Liver (tissue), 9 donors: Measurements from ENCODE around the gene MOGAT2. TPM values are rescaled to one million over a fixed set of nuclear protein-coding genes. Genes with fewer than 3 reads are reported as not detected.

Source experiments
- DNase-seq: peaks from one replicate; pipeline ENCODE4 v3.0.0-alpha.2; 2017; ENCODE audit warnings: low spot score
- H3K27ac ChIP-seq, 2 donors: one replicate each; pipeline ENCODE4 v1.7.0; 2013; ENCODE audit warnings: inconsistent platforms in 2 of 2, low read length in 2 of 2, control low read depth in 1 of 2, low read depth in 1 of 2, mild to moderate bottlenecking in 1 of 2
- H3K27me3 ChIP-seq, 4 donors: one replicate each; pipeline versions ENCODE4 v1.6.1 to v1.7.0; 2013; ENCODE audit warnings: low read length in 3 of 4, inconsistent platforms in 1 of 4, mild to moderate bottlenecking in 1 of 4, moderate library complexity in 1 of 4; ENCODE audit not compliant: control insufficient read depth in 4 of 4, insufficient read depth in 4 of 4
- H3K36me3 ChIP-seq, 4 donors: one replicate each; pipeline versions ENCODE4 v1.6.1 to v1.7.0; 2013; ENCODE audit warnings: low read length in 3 of 4, mild to moderate bottlenecking in 3 of 4, low read depth in 1 of 4, moderate library complexity in 1 of 4; ENCODE audit not compliant: control insufficient read depth in 4 of 4, insufficient read depth in 3 of 4
- H3K4me1 ChIP-seq, 4 donors: one replicate each; pipeline versions ENCODE4 v1.6.1 to v1.7.0; 2013; ENCODE audit warnings: low read length in 3 of 4, mild to moderate bottlenecking in 3 of 4, moderate library complexity in 1 of 4; ENCODE audit not compliant: control insufficient read depth in 4 of 4, insufficient read depth in 4 of 4
- H3K4me3 ChIP-seq, 3 donors: one replicate each; pipeline versions ENCODE4 v1.6.1 to v1.7.0; 2013; ENCODE audit warnings: low read length in 3 of 3, control low read depth in 1 of 3, low read depth in 1 of 3, mild to moderate bottlenecking in 1 of 3
- H3K9ac ChIP-seq, 2 donors: one replicate each; pipeline ENCODE4 v1.7.0; 2013; ENCODE audit warnings: low read length in 2 of 2, mild to moderate bottlenecking in 2 of 2, moderate library complexity in 2 of 2, control low read depth in 1 of 2, low read depth in 1 of 2
- H3K9me3 ChIP-seq, 4 donors: one replicate each; pipeline versions ENCODE4 v1.6.1 to v1.7.0; 2013; ENCODE audit warnings: low read length in 3 of 4; ENCODE audit not compliant: control insufficient read depth in 4 of 4
- ATF3 ChIP-seq: IDR thresholded peaks from 2 replicates; pipeline ENCODE4 v1.6.1; 2016; ENCODE audit warnings: antibody characterized with exemption
- EGR1 ChIP-seq, 2 donors: IDR thresholded peaks; 2 replicates each; pipeline ENCODE4 v1.6.1; 2016 to 2018; ENCODE audit warnings: antibody characterized with exemption in 2 of 2, low read depth in 2 of 2
- GABPA ChIP-seq, 2 donors: IDR thresholded peaks in 1 of 2; conservative IDR thresholded peaks in 1 of 2; 2 replicates each; pipeline ENCODE4 v1.6.1; 2016; ENCODE audit warnings: antibody characterized with exemption in 2 of 2, mild to moderate bottlenecking in 1 of 2, moderate library complexity in 1 of 2
- HNF4A ChIP-seq, 2 donors: conservative IDR thresholded peaks; 2 replicates each; pipeline ENCODE4 v1.6.1; 2016; ENCODE audit warnings: antibody characterized with exemption in 2 of 2, mild to moderate bottlenecking in 2 of 2
- HNF4G ChIP-seq: IDR thresholded peaks from 2 replicates; pipeline ENCODE4 v1.6.1; 2016; ENCODE audit warnings: antibody characterized with exemption
- NR2F2 ChIP-seq: IDR thresholded peaks from 2 replicates; pipeline ENCODE4 v1.6.1; 2016; ENCODE audit warnings: antibody characterized with exemption
- RAD21 ChIP-seq, 2 donors: IDR thresholded peaks; 2 replicates each; pipeline ENCODE4 v1.6.1; 2016; ENCODE audit warnings: antibody characterized with exemption in 2 of 2, mild to moderate bottlenecking in 2 of 2
- REST ChIP-seq: IDR thresholded peaks from 2 replicates; pipeline ENCODE4 v1.6.1; 2016; ENCODE audit warnings: antibody characterized with exemption, mild to moderate bottlenecking
- RXRA ChIP-seq, 2 donors: IDR thresholded peaks; 2 replicates each; pipeline ENCODE4 v1.6.1; 2017 to 2018; ENCODE audit warnings: antibody characterized with exemption in 2 of 2, mild to moderate bottlenecking in 1 of 2
- SP1 ChIP-seq: IDR thresholded peaks from 2 replicates; pipeline ENCODE4 v1.6.1; 2018; ENCODE audit warnings: antibody characterized with exemption, mild to moderate bottlenecking
- TAF1 ChIP-seq: conservative IDR thresholded peaks from 2 replicates; pipeline ENCODE4 v1.6.1; 2016; ENCODE audit warnings: antibody characterized with exemption, mild to moderate bottlenecking
- YY1 ChIP-seq: IDR thresholded peaks from 2 replicates; pipeline ENCODE4 v1.6.1; 2016; ENCODE audit warnings: antibody characterized with exemption, mild to moderate bottlenecking
- WGBS: extraction: QIAGEN DNeasy Blood & Tissue Kit; methylation state at CpG from one replicate; pipeline ENCODE4 v1.1.7; 2013; 5-methylcytosine and 5-hydroxymethylcytosine counted together
- polyA plus RNA-seq, 2 donors: library from polyadenylated mRNA; stranded (reverse) in 1 of 2; unstranded in 1 of 2; fragments of 200-250 nt in 1 of 2; fragments of >200 nt in 1 of 2; fragmentation: Nextera tagmentation in 1 of 2; extraction: Ambion mirVana in 1 of 2; gene quantifications; one replicate each; pipeline versions ENCODE4 v1.2.1 to v1.2.3, GENCODE V29; 2013 to 2015
- total RNA-seq, 2 donors: library from RNA; depleted of rRNA; stranded (reverse); fragments of >200 nt; gene quantifications; one replicate each; pipeline ENCODE4 v1.2.3, GENCODE V29; 2014
- TF ChIP-seq, protein P1 (sequence below): IDR thresholded peaks from 2 replicates; pipeline ENCODE4 v1.6.1; 2016; ENCODE audit warnings: antibody characterized with exemption
- donor health status: healthy.
- donor health status: healthy.
- donor health status: healthy.
- donor health status: healthy.
- donor health status: healthy.

The MOGAT2 gene
- total RNA-seq (10 to 100 TPM in 1 of 2 donors, 1 to 10 TPM in 1; 1.0 to 92.4 TPM), polyA plus RNA-seq (10 to 100 TPM; 24.3 to 50.9 TPM)

DNA sequence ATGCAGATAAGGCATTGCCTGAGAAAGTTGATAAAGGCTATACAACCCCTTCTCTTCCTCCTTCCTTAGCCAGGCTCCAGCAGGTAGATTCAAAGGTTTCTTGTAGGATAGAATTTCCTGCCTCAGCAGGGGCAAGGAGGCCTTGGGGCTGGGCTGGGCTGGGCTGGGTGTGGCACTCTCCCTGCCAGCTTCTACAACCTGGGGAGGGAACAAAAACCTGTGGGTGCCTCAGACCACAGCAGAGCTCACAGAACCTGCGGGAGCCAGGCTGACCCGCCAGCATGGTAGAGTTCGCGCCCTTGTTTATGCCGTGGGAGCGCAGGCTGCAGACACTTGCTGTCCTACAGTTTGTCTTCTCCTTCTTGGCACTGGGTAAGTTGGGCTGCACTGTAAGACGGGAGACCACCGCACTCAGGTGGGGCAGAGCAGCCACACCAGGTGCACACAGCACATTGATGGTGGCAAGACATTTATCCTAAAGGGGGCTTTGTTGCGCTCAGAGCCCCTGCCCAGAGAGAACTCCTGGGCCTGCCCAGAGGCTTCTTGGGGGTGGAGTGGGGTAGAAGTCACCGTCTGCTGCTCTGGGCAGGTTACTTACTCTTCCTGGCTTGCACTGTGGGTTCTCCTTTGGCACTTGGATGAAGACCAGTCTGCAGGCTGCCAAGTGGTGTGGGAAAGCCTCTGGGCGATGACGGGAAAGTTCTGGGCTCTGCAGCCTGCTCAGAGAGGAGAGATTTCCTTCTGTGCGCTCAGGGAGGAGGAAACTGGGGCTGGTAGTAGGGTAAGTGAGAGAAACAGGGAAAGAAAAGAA lies at the start of gene MOGAT2:
TSS of gene MOGAT2 (plus strand) at position 231 of the 811 bp plus-strand sequence. CDS start at position 282, 51 bp downstream.
- TF ChIP-seq RAD21 (IDR thresholded peaks at IDR 0.05) = no peak
- TF ChIP-seq NR2F2 = no peak
- TF ChIP-seq EGR1 (IDR thresholded peaks at IDR 0.05; ENCODE audit: low read depth in 2 of 2) = no peak
- no peak for TF ChIP-seq SP1
- no peak for TF ChIP-seq ATF3
- TF ChIP-seq YY1 = no peak
- no peak for TF ChIP-seq TAF1
- TF ChIP-seq HNF4G = no peak
- TF ChIP-seq, protein P1, sequence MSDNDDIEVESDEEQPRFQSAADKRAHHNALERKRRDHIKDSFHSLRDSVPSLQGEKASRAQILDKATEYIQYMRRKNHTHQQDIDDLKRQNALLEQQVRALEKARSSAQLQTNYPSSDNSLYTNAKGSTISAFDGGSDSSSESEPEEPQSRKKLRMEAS = no peak
- no peak for TF ChIP-seq HNF4A (conservative IDR thresholded peaks at IDR 0.05)
- TF ChIP-seq GABPA (IDR thresholded peaks at IDR 0.05 in 1 of 2, conservative IDR thresholded peaks at IDR 0.05 in 1 of 2) = no peak
- no peak for TF ChIP-seq RXRA (IDR thresholded peaks at IDR 0.05)
- H3K27ac ChIP-seq = peak within 1 kb of the TSS; percentile 75 to 82
- peaks cover 15 to 53% (median 43%) of the 10 kb centered on the region in 4 donors for H3K4me1 ChIP-seq
- 60% methylated on average over 13 of the region's 13 CpGs for WGBS
- no peak within 1 kb of the TSS for H3K4me3 ChIP-seq
- DNase-seq = no peak
- H3K9ac ChIP-seq = no peak within 1 kb of the TSS
- no peaks in the 10 kb centered on the region for H3K27me3 ChIP-seq
- H3K36me3 ChIP-seq = no peaks in the 10 kb centered on the region
- H3K9me3 ChIP-seq = no peaks in the 10 kb centered on the region

DNA sequence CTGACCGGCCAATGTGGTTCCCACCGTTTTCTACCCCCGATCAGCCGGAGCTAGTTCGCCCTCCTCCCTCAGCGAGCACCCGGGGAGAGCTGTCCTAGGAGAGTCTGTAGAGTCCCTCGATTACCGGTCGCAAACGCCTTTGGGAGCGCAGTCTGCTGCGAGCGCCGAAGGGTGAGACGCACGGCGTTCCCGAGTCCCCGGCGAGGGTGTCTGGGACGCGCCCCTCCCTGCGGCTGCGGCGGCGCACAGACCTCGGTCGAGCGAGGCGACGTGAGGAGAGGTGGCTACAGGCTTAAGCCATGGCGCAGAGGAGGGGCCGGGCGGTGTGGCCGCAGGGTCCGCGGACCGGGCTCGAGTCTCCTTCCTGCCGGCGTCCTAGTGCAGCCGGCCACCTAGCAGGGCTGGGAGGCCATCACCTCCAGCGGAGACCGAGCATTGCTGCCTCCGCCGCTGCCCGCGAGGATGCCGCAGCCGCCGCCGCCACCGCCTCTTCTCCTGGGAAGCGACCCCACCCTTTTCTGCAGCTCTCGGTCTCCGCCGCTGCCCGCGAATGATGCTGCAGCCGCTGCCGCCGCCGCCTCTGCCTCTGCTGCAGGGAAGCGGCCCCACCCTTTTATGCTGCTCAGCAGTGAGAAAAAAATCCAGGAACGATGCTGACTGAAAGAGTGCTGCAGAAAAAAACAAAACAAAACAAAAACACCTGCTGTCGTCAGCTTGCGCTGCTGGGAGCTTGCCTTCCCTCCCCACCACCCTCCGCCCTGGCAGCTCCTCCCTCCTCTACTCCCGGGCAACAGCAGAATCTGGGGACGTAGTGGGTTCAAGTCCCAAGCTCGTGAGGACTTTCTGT lies 49.0 kb upstream of the MOGAT2 start, which contains the start of gene MAP6:
TSS of gene MAP6 (minus strand) at position 588 of the 847 bp plus-strand sequence. CDS start 669 bp downstream, outside the sequence.
- Histone ChIP-seq H3K9ac (no peak within 1 kb of the TSS), H3K36me3 (no peaks in the 10 kb centered on the region), H3K4me3 (peak within 1 kb of the TSS in 1 of 3 donors; percentile 65), H3K9me3 (no peaks in the 10 kb centered on the region), H3K4me1 (peaks cover 9 to 20% (median 14%) of the 10 kb centered on the region in 4 donors), H3K27me3 (peaks cover 0 to 2% (median under 1%) of the 10 kb centered on the region in 4 donors), H3K27ac (no peak within 1 kb of the TSS)
- DNase-seq = peak; percentile 39
- TF ChIP-seq REST (no peak), HNF4G (no peak), HNF4A (conservative IDR thresholded peaks at IDR 0.05) (no peak), RXRA (IDR thresholded peaks at IDR 0.05) (no peak), EGR1 (IDR thresholded peaks at IDR 0.05; ENCODE audit: low read depth in 2 of 2) (no peak), NR2F2 (no peak), SP1 (no peak), GABPA (IDR thresholded peaks at IDR 0.05 in 1 of 2, conservative IDR thresholded peaks at IDR 0.05 in 1 of 2) (no peak)
- 5% methylated on average over 72 of the region's 72 CpGs for WGBS
